Peyer's patch (tissue), 4 donors: ENCODE results near the gene CDH4.

Experiments
- POLR2A ChIP-seq, 2 donors: fragments of 450-650 bp; IDR thresholded peaks; one replicate each; pipeline ENCODE4 v1.5.1; 2017; ENCODE audit warnings: antibody characterized with exemption in 2 of 2, mild to moderate bottlenecking in 2 of 2, moderate library complexity in 2 of 2
- TF ChIP-seq, protein P1 (sequence below), 6 experiments: fragments of 450-650 bp in 4 of 6; fragments of 200-600 bp in 2 of 6; sonication (generic) in 1 of 6; IDR thresholded peaks; one replicate each; pipeline ENCODE4 v1.5.1; 2017 to 2019; ENCODE audit warnings: antibody characterized with exemption in 6 of 6, mild to moderate bottlenecking in 3 of 6, moderate library complexity in 1 of 6

DNA sequence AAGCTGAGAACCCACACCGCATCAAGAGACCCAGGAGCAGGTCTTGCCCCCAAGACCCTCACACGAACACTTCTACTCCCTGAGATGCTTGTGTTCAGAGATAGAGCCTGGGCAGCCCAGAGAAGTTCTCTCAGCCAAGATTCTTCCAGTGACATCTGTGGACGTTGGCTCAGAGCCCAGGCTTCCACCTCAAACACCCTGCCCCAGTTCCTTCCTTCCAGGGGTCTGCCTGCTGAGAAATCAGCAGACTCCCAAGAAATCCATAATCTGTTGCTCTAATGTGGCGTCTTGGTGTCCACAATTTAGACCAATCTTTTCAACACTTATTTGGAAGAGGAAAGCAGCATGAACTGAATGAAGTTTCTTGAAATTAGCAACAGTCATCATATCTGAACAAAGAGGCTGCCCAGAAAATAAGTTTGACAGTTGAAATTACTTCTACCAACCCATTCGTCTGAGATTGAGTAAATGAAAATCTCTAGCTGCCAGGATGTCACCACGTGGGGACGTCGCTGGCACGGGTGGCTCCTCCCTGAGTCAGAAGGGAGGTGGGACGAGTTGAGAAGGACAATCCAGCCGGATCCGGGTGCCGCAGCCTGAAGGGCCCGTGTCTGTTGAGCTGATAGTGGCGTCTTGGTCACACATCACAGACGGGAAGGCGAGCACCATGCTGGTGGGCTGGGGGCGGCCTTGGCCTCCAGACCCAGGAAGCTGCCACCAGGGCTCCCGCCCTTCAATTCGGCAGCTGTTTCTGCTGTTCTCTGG lies 412.7 kb downstream of the CDH4 start:
- TF ChIP-seq, protein P1, sequence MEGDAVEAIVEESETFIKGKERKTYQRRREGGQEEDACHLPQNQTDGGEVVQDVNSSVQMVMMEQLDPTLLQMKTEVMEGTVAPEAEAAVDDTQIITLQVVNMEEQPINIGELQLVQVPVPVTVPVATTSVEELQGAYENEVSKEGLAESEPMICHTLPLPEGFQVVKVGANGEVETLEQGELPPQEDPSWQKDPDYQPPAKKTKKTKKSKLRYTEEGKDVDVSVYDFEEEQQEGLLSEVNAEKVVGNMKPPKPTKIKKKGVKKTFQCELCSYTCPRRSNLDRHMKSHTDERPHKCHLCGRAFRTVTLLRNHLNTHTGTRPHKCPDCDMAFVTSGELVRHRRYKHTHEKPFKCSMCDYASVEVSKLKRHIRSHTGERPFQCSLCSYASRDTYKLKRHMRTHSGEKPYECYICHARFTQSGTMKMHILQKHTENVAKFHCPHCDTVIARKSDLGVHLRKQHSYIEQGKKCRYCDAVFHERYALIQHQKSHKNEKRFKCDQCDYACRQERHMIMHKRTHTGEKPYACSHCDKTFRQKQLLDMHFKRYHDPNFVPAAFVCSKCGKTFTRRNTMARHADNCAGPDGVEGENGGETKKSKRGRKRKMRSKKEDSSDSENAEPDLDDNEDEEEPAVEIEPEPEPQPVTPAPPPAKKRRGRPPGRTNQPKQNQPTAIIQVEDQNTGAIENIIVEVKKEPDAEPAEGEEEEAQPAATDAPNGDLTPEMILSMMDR (IDR thresholded peaks at IDR 0.05): no peak
- TF ChIP-seq POLR2A (IDR thresholded peaks at IDR 0.05): no peak
